Jurkat, Clone E6-1 (cell line): ENCODE data around the gene DNAH17.

Experiments
- DNase-seq: peaks from one replicate; pipeline ENCODE4 v3.0.0-alpha.2; 2011; ENCODE audit warnings: low read depth, low spot score
- H3K4me3 ChIP-seq: 2 replicates; pipeline ENCODE4 v1.5.1; 2011; ENCODE audit warnings: mild to moderate bottlenecking, low read length, control low read depth, moderate library complexity

The DNAH17 gene

DNA sequence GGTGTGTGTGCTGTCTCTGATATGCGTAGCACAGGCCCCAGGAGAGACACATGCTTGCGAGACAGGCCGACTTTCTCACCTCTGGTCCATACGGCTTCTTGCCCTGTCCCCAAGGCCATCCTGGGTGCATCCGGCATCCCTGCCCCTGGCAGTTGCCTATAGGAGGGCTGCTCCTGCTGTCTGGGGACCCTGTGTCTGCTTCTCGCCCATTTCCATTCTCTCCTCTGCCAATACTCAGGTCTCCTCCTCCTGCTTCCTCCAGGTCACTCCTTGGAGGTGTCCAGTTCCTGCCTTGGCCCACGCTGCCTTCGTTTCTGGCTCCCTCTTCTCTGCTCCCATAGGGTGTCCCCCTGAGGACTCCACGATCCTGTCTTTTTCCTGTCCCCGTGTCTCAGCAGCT is 89.0 kb downstream of the DNAH17 start:
- no peak for DNase-seq
- H3K4me3 ChIP-seq, result no peak overlapping the region

DNA sequence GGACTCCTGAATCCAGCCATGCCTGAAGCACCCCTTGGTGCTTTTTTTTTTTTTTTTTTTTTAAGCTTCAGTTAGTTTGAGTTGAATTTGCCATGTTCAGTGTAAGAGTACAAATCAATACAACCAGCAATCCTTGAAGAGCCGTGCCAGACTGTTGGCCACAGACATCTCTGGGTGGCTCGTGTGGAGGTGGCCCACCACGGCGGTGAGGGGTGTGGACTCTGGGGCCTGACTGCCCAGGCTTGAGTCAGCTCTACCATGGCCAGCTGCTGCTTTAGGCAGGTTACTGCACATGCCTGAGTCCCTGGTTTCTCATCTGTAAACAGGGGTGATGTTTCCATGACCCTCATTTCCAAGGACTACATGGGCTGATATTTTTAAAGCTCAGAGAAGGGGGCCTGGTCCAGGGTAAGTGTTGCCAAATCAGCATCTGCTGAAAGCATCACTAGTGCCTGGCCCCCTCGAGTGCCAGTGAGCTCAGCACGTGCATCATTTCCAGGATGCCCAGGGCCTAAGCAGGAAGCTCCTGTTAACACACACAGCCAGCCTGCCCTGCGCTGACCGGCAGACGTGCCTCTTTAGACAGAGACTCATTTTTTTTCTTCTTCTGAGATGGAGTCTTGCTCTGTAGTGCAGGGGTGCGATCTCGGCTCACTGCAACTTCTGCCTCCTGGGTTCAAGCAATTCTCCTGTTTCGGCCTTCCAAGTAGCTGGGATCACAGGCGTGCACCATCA is 90.1 kb downstream of the DNAH17 start:
- H3K4me3 ChIP-seq, result no peak overlapping the region
- no peak for DNase-seq

DNA sequence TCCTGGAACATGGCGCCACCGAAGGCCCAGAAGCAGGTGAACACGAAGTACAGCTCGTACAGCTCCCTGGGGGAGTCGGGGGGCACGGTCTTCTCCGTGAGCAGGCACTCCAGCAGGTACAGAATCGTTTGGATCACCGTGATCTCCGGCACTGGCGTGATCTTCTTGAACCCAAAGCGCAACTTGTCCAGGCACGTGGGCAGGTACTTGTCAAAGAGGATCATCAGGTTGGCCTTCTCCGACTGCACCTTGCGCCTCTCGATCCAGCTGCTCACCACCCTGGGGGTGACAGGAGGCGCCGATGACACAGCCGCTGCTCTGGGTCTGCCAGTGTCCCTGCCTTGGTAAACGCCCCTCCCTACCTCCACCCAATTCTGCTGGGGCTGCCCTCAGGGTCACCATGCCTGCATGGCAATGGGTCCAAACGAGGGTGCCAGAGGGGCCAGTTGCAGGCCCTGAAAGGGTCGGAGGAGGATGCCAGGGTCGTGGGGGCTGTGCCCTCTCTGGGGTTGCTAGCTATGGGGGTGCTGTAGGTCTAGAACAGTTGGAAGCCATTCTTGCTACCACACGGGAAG is 90.9 kb downstream of the DNAH17 start:
- no peak for DNase-seq
- no peak overlapping the region for H3K4me3 ChIP-seq

DNA sequence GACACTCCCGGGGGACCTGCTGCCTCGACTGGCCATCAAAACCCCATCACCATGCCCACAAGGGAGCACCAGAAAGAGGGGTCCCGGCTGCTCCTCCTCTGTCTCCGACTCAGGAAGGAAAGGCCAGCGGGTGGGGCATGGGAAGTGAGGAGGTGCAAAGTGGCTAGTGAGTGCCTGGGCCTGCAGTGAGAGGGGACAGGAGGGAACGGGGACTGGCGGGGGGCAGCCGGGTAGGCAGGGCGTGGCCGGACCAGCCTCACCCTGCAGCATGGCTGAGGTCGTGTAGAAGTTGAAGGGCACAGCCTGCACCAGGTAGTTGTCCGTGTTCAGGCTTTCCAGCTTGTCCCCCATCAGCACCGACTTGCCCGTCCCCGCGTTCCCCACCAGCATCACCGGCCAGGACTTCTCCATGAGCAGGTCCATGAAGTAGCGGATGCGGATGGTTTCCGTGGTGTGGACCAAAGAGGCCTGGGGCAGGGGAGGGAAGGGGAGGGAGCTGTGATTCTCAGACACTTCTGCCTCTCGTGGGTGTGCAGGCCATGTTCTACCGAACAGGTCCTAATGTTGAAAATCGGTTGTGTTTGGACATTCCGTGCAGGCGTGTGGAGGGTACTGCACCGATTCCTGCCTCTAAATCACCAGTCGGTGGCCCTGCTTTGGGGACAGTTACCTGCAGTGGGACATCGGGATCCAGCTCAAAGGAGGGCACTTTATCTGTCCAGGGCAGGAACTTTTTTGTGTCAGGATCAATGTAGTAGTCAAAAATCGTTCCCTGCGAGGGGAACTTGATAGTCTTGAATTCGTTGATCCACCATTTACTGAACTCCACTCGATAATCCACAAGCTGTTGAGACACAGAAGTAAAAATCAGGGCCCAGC is 91.7 kb downstream of the DNAH17 start:
- no peak for DNase-seq
- H3K4me3 ChIP-seq, result peak overlapping the region; percentile 61

DNA sequence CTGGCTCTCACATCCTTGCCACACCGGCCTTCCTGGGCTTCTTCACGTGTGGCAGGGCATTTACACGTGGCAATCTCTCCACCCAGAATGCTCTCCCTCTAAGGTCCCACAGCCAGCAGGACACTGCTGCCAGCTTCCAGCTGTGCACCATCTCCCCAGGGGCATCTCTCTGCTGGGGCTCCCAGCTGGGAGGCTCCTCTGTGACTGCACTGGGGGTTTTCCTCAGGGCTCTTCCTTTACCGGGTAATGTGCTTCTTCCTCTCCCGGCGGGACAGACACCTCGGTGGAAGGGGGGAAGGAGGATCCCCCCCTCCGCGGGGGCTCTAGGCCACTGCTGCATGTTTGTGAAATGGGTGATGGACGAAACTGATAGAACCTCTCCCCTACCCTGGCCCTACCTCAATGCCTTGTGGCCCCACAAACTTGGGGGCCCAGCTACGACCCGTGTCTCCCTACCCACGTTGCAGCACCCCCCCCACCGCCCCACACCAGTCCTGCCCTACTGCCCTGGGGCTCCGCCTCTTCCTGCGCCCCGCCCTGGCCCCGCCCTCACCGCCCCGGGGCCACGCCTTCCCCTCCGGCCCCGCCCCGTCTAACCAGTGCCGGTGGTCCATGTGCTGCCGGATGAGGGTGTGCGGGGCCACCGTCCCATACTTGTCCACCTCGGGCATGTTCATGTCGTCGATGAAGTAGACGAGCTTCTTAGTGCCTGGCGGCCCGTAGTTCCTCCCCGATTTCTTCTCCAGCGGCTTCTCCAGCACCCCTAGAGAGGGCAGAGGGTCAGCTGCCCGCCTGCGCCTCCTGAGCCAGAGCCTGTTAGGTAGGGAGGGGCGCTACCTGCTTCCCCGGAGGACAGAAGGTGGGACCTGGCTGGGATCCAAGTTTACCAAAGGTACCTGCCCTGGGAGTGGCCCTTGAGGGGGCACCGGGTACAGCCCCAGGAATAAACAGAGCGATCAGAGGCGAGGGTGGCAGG is 92.6 kb downstream of the DNAH17 start:
- peak overlapping the region; percentile 61 for H3K4me3 ChIP-seq
- DNase-seq, result peak; percentile 10

DNA sequence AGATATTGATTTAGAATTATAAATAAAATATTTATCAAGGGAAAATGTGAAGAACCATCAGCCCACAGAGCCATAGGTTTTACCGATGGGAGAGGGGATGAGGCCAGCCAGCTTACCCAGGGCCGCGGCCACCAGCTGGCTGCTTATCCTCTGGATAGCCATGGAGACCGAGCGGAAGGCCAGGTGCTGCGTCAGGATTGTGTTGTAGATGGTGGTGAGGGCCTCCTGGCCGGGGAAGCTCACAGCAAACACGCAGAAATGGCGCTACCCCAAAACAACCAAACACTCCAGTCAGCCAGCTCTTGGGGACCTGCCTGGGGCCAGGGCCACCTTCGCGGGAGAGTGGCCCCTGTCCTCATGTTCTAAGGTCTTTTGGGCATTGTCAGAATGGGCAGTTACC is 97.8 kb downstream of the DNAH17 start:
- H3K4me3 ChIP-seq, result no peak overlapping the region
- DNase-seq, result no peak

DNA sequence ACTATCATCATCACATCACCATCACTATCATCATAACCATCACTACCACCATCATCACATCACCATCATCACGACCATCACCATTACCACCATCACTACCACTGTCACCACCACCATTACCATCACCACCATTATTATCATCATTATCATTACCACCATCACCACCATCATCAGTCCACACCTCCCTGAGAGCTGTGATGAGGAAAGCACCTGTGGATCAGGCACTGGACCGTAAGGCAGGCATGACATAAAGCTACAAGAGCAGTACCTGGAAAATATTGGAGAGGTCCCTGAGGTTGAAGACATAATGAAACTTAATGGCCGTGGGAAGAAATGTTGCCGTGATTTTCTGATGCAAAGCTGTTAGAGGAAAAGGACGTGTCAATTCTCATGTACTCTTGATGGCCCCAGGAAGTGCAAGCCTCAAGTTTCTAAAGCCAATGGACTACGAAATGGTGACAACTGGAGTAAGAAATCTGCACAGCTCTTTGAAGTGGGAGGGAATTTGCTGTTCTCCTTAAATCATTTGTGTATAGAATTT is 98.4 kb downstream of the DNAH17 start:
- DNase-seq, result no peak
- H3K4me3 ChIP-seq, result no peak overlapping the region

DNA sequence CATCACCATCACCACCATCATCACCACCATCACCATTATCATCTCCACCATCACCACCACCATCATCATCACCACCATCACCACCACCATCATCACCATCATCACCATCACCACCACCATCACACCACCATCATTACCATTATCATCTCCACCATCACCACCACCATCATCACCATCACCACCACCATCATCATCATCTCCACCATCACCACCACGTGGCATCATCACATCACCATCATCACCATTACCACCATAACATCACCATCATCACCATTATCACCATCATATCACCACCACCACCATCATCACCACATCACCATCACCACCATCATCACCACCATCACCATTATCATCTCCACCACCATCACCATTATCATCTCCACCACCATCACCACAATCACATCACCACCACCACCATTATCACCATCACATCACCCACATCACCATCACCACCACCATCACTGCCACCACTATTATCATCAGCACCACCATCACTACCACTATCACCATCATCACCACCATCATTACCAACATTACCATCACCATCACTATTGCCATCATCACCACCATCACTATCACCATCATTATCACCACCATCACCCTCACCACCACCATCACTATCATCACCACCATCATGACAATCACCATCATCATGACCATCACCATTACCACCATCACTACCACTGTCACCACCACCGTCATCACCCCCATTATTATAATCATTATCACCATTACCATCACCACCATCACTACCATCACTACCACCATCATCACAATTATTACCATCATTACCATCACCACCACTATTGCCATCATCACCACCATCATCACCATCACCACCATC is 99.1 kb downstream of the DNAH17 start:
- H3K4me3 ChIP-seq, result no peak overlapping the region
- no peak for DNase-seq

DNA sequence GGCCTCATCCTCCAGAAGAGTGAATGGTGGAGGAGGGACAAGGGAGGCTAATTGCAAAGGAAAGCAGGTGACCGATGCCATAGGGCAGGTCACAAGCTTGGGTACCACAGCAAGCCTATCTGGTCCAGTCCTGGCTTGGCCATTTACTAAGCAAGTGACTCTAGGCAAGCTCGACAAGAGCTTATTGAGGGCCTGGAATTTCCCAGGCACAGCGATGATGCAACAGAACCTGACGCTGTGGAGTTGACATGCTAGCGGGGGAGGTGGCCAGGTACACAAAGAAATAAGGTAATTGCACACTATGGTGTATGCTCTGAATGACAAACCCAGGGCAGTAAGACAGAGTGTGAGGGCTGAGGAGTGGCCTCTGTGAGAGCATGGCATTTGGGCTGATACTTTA is 100.2 kb downstream of the DNAH17 start:
- H3K4me3 ChIP-seq, result no peak overlapping the region
- DNase-seq, result no peak

DNA sequence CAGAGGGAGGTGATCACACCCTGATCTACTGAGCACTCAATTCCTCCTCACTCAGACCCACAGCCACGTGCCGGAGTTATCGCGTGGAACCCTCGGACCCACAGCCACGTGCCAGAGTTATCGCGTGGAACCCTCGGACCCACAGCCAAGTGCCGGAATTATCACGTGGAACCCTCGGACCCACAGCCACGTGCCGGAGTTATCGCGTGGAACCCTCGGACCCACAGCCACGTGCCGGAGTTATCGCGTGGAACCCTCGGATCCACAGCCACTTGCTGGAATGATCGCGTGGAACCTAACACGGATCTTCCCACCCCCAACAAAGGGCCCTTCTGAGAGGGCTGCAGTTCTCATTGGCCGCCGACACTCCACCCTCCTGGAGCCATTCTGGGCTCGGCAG is 101.0 kb downstream of the DNAH17 start:
- DNase-seq, result no peak
- no peak overlapping the region for H3K4me3 ChIP-seq

DNA sequence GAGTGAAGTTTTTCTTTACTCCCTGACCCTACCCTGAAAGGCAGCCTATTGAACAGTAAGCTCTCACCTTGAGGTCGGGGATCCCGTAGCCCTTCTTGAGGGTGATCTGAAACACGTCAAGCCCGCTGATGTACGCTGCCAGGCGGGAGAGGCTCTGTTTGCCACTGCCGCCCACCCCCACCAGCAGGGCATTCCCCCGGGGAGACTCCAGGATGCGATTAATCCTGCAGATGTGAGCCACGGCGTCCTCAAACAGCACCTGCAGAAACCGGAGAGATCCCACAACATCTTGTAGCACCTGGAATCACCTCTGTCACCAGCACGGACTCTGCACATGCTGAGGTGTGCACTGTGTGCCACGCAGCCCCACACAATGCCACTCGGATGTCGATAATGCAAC is 102.0 kb downstream of the DNAH17 start:
- DNase-seq, result no peak
- no peak overlapping the region for H3K4me3 ChIP-seq

DNA sequence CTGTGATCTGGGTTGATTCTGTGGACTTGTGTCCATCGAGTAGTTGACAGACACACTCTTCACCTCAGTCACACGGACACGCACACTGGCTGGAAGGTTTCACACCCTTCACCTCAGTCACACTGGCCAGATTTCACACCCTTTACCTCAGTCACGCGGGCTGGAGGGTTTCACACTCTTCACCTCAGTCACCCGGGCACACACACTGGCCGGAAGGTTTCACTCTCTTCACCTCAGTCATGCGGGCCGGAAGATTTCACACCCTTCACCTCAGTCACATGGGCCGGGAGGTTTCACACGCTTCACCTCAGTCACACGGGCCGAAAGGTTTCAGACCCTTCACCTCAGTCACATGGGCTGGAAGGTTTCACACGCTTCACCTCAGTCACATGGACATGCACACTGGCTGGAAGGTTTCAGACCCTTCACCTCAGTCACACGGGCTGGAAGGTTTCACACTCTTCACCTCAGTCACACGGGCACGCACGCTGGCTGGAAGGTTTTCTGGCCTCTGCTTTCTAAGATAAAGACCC is 102.5 kb downstream of the DNAH17 start:
- H3K4me3 ChIP-seq, result no peak overlapping the region
- no peak for DNase-seq

DNA sequence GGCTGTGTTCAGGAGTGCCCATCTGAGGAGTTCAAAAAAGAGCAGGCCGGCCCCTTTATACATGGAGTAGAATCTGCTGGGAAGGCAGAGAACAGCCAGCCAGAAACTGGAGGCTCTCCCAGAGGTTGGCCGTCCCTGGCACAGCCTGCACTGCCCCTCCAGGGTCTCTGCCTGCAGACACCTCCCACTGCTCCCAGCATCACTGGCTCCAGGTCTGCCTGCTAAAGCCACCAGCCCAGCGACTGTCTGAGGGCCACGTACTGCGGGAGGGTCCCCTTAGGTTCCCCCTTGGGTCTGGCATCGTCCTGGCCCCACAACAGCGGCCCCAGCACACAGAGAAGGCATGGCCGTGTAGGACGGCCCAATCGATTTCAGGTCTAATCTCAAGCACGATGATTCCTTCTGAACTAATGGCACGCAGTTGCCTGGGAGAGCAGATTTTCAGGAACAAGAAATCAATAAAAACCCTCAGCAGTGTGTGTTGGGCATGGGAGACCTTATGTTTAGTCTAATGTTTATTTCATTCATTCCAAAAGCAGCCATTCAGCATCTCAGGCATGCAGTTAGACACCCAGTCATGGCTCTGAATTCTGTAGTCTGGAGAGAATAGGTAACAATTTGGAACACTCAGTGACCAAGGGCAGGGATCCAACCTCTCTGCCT is 103.1 kb downstream of the DNAH17 start:
- no peak for DNase-seq

DNA sequence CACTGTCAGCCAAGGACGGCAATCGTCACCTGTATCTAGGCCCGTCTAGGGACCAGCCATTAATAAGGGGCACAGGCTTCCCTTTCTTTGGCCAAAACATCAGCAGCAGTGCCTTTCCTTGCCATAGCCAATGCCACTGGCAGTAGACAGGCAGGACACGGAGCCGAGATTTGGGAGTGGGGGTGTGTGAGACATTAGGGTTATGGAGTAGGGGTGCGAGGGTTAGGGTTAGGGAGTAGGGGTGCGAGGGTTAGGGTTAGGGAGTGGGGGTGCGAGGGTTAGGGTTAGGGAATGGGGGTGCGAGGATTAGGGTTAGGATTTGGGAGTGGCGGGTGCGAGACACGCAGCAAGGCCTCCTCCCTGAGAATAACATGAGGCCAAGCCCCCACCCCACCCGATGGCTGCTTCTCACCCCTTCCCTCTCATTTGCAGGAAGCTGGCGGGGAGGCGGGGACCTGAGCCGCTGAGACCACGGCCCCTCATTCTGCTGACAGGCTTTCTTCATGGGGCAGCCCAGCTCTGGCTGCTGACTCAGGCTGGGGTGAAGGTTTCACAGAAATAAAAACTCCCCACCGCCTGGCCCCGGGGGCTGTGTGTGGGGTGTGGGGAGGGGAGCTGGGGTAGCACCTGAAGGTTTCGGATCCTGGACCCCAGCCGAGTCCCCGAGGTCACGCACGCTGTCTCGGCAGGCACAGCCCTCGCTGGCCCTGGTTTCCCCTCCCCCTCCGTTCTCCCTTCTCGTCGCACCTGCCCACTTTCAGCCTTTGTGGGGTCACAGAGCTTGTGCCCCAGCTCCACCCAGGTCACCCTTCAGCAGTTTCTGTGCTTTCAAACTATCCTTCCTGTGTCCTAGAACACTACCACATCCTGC is 104.9 kb downstream of the DNAH17 start:
- no peak overlapping the region for H3K4me3 ChIP-seq
- DNase-seq, result peak; percentile 11

More for the DNA sequence above, 103.1 kb downstream of the DNAH17 start:
- no peak overlapping the region for H3K4me3 ChIP-seq

DNA sequence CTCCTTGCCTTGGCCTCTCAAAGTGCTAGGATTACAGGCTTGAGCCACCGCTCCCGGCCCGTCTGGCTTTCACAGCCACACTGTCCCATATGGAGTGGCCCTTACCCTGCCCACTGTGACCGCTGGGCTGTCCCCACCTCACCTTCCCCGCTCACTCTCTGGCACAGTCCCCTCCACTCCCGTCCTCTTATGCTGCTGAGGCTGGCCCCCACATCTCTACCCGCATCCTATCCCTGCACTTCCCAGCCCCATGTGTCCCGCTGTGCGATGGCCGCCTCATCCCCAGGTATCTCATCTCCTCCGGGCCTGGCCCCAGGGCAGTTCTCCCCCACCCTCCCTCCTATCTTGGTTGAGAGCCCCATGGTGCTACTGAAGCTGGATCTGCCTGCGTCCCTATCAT is 105.6 kb downstream of the DNAH17 start:
- no peak for DNase-seq
- no peak overlapping the region for H3K4me3 ChIP-seq

DNA sequence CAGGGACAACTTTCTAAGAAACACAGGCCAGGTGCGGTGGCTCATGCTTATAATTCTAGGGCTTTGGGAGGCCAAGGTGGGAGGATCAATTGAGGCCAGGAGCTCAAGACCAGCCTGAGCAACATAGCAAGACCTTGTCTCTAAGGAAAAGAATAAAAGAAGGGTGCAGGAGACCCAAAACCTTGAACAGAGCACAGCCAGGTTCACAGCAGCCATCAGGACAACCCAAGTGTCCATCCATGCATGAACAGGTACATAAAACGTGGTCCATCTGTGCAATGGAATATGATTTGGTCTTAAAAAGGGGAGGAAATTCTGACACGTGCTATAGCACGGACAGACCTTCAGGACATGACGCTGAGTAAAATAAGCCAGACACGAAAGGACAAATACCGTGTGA is 107.8 kb downstream of the DNAH17 start:
- DNase-seq, result no peak
- no peak overlapping the region for H3K4me3 ChIP-seq
